ENCODE results near the gene PXDN.

The PXDN gene

GRCh38 chr2:1610096-1610485 lies 134.2 kb downstream of the PXDN start:
- no peak for DNase-seq (ENCODE audit: low read depth)

DNA sequence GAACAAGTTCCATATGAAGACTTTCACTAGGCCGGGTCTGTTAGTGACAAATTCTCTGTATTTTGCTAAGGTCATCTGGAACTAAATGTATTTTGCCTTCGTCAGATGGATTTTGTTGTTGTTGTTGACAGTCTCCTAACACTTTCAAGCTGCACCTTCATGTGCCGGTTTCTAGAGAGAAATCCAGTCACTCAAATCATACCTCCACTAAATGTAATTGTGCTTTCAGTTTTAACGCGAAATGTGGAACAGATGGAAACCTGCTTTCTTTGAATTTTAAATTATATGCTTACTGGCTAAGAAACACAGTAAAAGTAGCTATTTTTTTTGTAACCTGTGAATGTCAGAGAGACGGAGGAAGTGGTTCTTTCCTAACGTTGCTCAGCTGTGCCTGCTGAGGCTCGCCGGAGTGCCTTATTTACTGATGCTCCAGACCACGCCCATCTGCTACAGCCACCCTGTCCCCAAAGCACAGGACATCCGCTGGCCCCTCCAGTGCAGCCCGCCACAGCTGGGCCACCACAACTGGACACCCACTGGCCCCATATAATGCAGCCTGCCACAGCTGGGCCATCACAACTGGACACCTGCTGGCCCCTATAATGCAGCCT lies 134.7 kb downstream of the PXDN start:
- no peak for DNase-seq (ENCODE audit: low read depth)

GRCh38 chr2:1609040-1609439 lies 135.3 kb downstream of the PXDN start:
- DNase-seq (ENCODE audit: low read depth), result no peak

- no peak for DNase-seq (ENCODE audit: low read depth)
Measured at GRCh38 chr2:1607971-1608688, 136.2 kb downstream of the PXDN start.

DNA sequence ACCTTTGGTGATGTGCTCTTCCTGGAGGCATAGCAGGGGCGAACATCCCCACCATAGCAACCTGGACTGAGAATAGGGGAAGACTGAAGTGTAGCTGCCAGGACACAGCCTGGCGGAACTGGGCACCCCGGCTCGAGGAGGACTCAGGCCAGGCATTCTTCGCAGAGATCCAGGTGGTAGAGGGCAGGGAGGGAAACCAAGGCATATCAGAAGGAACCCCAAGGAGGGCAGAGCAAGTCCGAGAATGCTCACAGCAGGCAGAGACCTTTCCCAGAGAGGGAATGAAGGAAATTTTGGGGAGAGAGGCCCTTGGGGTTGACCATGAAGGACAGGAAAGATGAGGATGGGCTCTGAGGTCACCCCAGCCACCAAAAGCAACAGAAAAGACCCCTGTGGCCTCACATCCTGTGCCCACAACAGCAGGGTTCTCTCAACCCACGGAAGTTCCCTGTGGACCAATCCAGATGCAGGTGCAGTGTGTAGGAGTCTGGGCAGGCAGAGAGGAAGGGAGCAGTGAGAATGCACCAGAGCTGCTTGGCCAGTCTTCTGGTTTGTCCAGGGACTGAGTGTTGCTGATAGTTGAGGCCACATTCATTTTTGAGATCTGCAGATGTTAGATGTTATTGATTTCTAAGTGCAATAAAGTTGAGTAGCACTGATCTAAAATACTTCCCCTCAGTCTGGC lies 136.9 kb downstream of the PXDN start:
- no peak for DNase-seq (ENCODE audit: low read depth)

- DNase-seq (ENCODE audit: low read depth), result no peak
Measured at GRCh38 chr2:1606421-1607235, 137.7 kb downstream of the PXDN start.

GRCh38 chr2:1606046-1606400 lies 138.3 kb downstream of the PXDN start:
- no peak for DNase-seq (ENCODE audit: low read depth)

DNA sequence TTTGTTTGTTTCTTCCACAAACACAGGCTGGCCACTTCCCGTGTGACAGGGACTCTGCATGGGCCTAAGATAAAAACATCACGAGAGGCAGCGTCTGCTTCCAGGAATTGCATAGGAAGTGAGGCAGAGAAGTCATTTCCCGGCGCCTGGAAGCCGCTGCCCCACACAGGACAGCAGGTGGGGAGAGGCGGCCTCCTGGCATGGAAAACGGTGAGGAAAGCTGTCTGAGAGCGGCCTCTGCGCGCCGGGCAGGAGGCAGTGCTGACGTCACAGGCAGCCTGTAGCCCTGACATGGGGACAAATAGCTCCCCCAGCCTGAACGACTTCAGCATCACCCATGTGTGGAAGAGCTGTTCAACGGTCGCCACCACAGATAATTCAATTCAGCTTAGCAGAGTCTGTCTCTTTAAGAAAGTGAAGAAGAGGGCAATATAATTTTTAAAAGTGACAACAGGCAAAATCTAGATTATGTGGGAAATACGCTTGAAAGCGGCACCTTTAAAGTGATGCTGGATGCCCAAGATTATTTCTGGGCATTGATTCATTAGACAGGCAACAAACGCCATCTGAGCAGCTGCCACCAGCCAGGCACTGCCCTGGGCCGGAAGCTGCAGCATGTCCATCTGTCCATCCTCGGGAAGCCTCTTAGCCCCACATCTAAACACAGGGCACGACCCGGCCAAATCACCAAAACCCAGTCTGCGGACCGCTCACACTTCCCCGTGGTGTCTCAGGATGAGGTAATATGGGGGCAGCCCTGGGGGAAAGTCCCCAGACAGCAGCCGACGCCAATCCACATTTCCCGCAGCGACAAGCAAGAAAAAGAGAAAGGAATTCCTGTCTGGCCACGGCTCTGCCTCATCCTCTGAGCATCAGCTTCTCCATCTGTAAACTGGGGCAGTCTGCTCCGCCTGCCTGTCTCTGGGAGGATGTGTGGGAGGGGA lies 138.9 kb downstream of the PXDN start:
- no peak for DNase-seq (ENCODE audit: low read depth)

DNA sequence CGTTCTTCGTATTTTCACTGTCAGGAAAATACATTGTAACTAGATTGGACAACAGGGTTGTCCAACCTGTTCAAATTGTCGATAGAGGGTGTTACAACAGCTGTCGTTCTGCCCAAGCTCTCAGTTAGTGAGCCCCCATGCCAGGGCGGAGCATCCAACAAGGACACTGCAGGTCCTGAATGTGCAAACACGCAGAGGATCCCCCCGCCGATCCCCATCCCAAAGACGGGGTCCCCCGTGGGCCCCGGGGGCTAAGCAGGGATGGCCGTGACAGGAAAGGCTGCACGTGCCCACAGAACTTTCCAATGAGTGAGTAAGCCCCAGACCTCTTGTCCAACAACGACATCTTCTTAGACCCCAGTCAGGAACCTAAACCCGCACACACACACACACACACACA lies 140.8 kb downstream of the PXDN start:
- DNase-seq (ENCODE audit: low read depth), result no peak

- no peak for DNase-seq (ENCODE audit: low read depth)
Measured at GRCh38 chr2:1603059-1603458, 141.3 kb downstream of the PXDN start.

- DNase-seq (ENCODE audit: low read depth), result no peak
Measured at GRCh38 chr2:1602278-1603010, 141.9 kb downstream of the PXDN start.

- no peak for DNase-seq (ENCODE audit: low read depth)
Measured at GRCh38 chr2:1601471-1602277, 142.6 kb downstream of the PXDN start.

DNA sequence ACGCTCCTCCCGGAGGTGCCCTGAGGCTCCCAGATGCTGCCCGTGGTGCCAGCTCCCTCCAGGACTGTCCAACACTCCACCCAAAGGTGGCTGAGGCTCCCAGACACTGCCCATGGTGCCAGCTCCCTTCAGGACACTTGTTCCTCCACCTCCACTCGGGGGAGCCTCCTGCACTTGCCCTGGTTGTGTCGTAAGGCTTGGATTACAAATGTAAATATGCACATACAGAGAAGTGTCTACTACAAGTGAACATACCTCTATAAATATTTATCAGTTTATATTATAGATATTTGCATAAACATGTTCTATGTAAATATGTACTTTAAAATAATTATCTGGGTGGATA lies 143.3 kb downstream of the PXDN start:
- DNase-seq (ENCODE audit: low read depth), result no peak

GRCh38 chr2:1600191-1601066 lies 143.9 kb downstream of the PXDN start:
- no peak for DNase-seq (ENCODE audit: low read depth)

GRCh38 chr2:1599301-1600085 lies 144.8 kb downstream of the PXDN start:
- no peak for DNase-seq (ENCODE audit: low read depth)

GRCh38 chr2:1598800-1599199 lies 145.5 kb downstream of the PXDN start:
- DNase-seq (ENCODE audit: low read depth), result no peak

- no peak for DNase-seq (ENCODE audit: low read depth)
Measured at GRCh38 chr2:1598041-1598710, 146.1 kb downstream of the PXDN start.

GRCh38 chr2:1595274-1595673 lies 149.0 kb downstream of the PXDN start:
- no peak for DNase-seq (ENCODE audit: low read depth)

All from T follicular helper cell (primary cell).